IPS-15b (cell line): Measurements from ENCODE around the gene LTA.

Source experiments
- H3K27me3 ChIP-seq: one replicate; pipeline ENCODE4 v1.6.1; 2013; ENCODE audit warnings: low read length; ENCODE audit not compliant: control insufficient read depth, insufficient read depth
- H3K36me3 ChIP-seq: one replicate; pipeline ENCODE4 v1.6.1; 2013; ENCODE audit warnings: low read length; ENCODE audit not compliant: control insufficient read depth, insufficient read depth
- H3K4me1 ChIP-seq: one replicate; pipeline ENCODE4 v1.6.1; 2013; ENCODE audit warnings: mild to moderate bottlenecking, low read length; ENCODE audit not compliant: control insufficient read depth, insufficient read depth
- H3K4me3 ChIP-seq: one replicate; pipeline ENCODE4 v1.5.1; 2013; ENCODE audit warnings: low read depth, low read length
- H3K9ac ChIP-seq: one replicate; pipeline ENCODE4 v1.6.1; 2013; ENCODE audit warnings: low read depth, mild to moderate bottlenecking, low read length
- H3K9me3 ChIP-seq: one replicate; pipeline ENCODE4 v1.6.1; 2013; ENCODE audit warnings: mild to moderate bottlenecking, low read length; ENCODE audit not compliant: control insufficient read depth, insufficient read depth

The LTA gene

GRCh38 chr6:31533455-31533841 is 38.6 kb upstream of the LTA start:
- Histone ChIP-seq H3K4me3 (no peak overlapping the region), H3K4me1 (peaks cover 3% of the 10 kb centered on the region), H3K36me3 (peaks cover 63% of the 10 kb centered on the region), H3K9ac (no peak overlapping the region), H3K27me3 (no peaks in the 10 kb centered on the region), H3K9me3 (no peaks in the 10 kb centered on the region)

GRCh38 chr6:31534011-31534410 is 38.1 kb upstream of the LTA start:
- Histone ChIP-seq H3K4me1 (peaks cover 4% of the 10 kb centered on the region), H3K27me3 (no peaks in the 10 kb centered on the region), H3K9me3 (no peaks in the 10 kb centered on the region), H3K4me3 (no peak overlapping the region), H3K36me3 (peaks cover 69% of the 10 kb centered on the region), H3K9ac (no peak overlapping the region)

GRCh38 chr6:31534521-31535040 is 37.5 kb upstream of the LTA start:
- peaks cover 75% of the 10 kb centered on the region for H3K36me3 ChIP-seq
- H3K4me1 ChIP-seq, result peaks cover 8% of the 10 kb centered on the region
- no peak overlapping the region for H3K9ac ChIP-seq

GRCh38 chr6:31535538-31536324 is 36.4 kb upstream of the LTA start:
- Histone ChIP-seq H3K9me3 (no peaks in the 10 kb centered on the region), H3K36me3 (peaks cover 74% of the 10 kb centered on the region), H3K9ac (no peak overlapping the region), H3K27me3 (no peaks in the 10 kb centered on the region), H3K4me1 (peaks cover 10% of the 10 kb centered on the region), H3K4me3 (no peak overlapping the region)

More at GRCh38 chr6:31534521-31535040, 37.5 kb upstream of the LTA start:
- H3K9me3 ChIP-seq, result no peaks in the 10 kb centered on the region
- H3K27me3 ChIP-seq, result no peaks in the 10 kb centered on the region
- no peak overlapping the region for H3K4me3 ChIP-seq

GRCh38 chr6:31538805-31539400 is 33.2 kb upstream of the LTA start:
- H3K36me3 ChIP-seq, result peaks cover 60% of the 10 kb centered on the region
- no peak overlapping the region for H3K4me3 ChIP-seq
- no peak overlapping the region for H3K9ac ChIP-seq
- H3K9me3 ChIP-seq, result no peaks in the 10 kb centered on the region
- H3K27me3 ChIP-seq, result no peaks in the 10 kb centered on the region
- H3K4me1 ChIP-seq, result peaks cover 10% of the 10 kb centered on the region

- no peaks in the 10 kb centered on the region for H3K27me3 ChIP-seq
- peaks cover 42% of the 10 kb centered on the region for H3K36me3 ChIP-seq
- peak overlapping the region; percentile 100 for H3K9ac ChIP-seq
- peaks cover 10% of the 10 kb centered on the region for H3K4me1 ChIP-seq
- no peaks in the 10 kb centered on the region for H3K9me3 ChIP-seq
- peak overlapping the region; percentile 93 for H3K4me3 ChIP-seq
Observed at GRCh38 chr6:31540640-31541039, 31.4 kb upstream of the LTA start.

GRCh38 chr6:31541059-31541657 is 30.9 kb upstream of the LTA start:
- Histone ChIP-seq H3K9me3 (no peaks in the 10 kb centered on the region), H3K36me3 (peaks cover 37% of the 10 kb centered on the region), H3K27me3 (no peaks in the 10 kb centered on the region), H3K4me1 (peaks cover 10% of the 10 kb centered on the region), H3K4me3 (peak overlapping the region; percentile 93), H3K9ac (peak overlapping the region; percentile 100)

GRCh38 chr6:31541658-31542521 is 30.2 kb upstream of the LTA start, which contains the start of gene DDX39B:
TSS of gene DDX39B (minus strand) at chr6:31542003. CDS start at chr6:31540532, 1,471 bp downstream.
- Histone ChIP-seq H3K27me3 (no peaks in the 10 kb centered on the region), H3K9ac (peak within 1 kb of the TSS; percentile 100), H3K9me3 (no peaks in the 10 kb centered on the region), H3K36me3 (peaks cover 30% of the 10 kb centered on the region), H3K4me1 (peaks cover 10% of the 10 kb centered on the region), H3K4me3 (peak within 1 kb of the TSS; percentile 93)

GRCh38 chr6:31543639-31544038 is 28.4 kb upstream of the LTA start:
- no peaks in the 10 kb centered on the region for H3K27me3 ChIP-seq

GRCh38 chr6:31544676-31545075 is 27.4 kb upstream of the LTA start:
- Histone ChIP-seq H3K27me3 (no peaks in the 10 kb centered on the region), H3K9ac (no peak overlapping the region), H3K36me3 (peaks cover 10% of the 10 kb centered on the region), H3K4me3 (no peak overlapping the region), H3K4me1 (peaks cover 5% of the 10 kb centered on the region), H3K9me3 (no peaks in the 10 kb centered on the region)

More at GRCh38 chr6:31543639-31544038, 28.4 kb upstream of the LTA start:
- Histone ChIP-seq H3K9me3 (no peaks in the 10 kb centered on the region), H3K9ac (no peak overlapping the region), H3K36me3 (peaks cover 17% of the 10 kb centered on the region), H3K4me1 (peaks cover 10% of the 10 kb centered on the region), H3K4me3 (no peak overlapping the region)

GRCh38 chr6:31545291-31545690 is 26.8 kb upstream of the LTA start:
- Histone ChIP-seq H3K9ac (no peak overlapping the region), H3K4me1 (peaks cover under 1% of the 10 kb centered on the region), H3K4me3 (no peak overlapping the region), H3K27me3 (no peaks in the 10 kb centered on the region), H3K9me3 (no peaks in the 10 kb centered on the region), H3K36me3 (peaks cover 4% of the 10 kb centered on the region)
